ENCODE measurements around the gene WDR90. TPM values are rescaled to one million over a fixed set of nuclear protein-coding genes. Genes with fewer than 3 reads are reported as not detected.
A peak's percentile ranks its signal among the peaks of the same experiment; 100 is the strongest.

WDR90 gene
- total and polyA plus RNA-seq, 2 of the 13 experiments (the other 11 are each of a cell fraction or from before 2014, with no cell fraction given): 14.9 to 28.9 TPM

- TF ChIP-seq ZNF281 (CRISPR knock-in tag; IDR thresholded peaks at IDR 0.05; ENCODE audit: borderline replicate concordance) (peak; percentile 95), LRRFIP1 (CRISPR knock-in tag; conservative IDR thresholded peaks at IDR 0.05) (no peak), CCAR2 (optimal IDR thresholded peaks at IDR 0.05; ENCODE audit: low read depth, low read length) (no peak), CAMTA2 (CRISPR knock-in tag; IDR thresholded peaks at IDR 0.05; ENCODE audit: borderline replicate concordance) (no peak), TFAP4 (IDR thresholded peaks at IDR 0.05; ENCODE audit: borderline replicate concordance, low read depth) (peak; percentile 10; the same call in 1 of the 2 replicates), ZBTB38 (CRISPR knock-in tag; IDR thresholded peaks at IDR 0.05) (no peak), PHF20 (CRISPR knock-in tag; IDR thresholded peaks at IDR 0.05) (no peak), IKZF4 (CRISPR knock-in tag; IDR thresholded peaks at IDR 0.05; ENCODE audit: borderline replicate concordance, low read depth, not compliant biosample characterization) (peak; percentile 46), ZNF558 (CRISPR knock-in tag; IDR thresholded peaks at IDR 0.05; ENCODE audit: borderline replicate concordance) (no peak), ZNF556 (CRISPR knock-in tag; IDR thresholded peaks at IDR 0.05; ENCODE audit: borderline replicate concordance) (0 out of 2 replicates have a peak, but pooled peaks have one; percentile 21), HNRNPUL1 (IDR thresholded peaks at IDR 0.05; ENCODE audit: low read depth, low read length) (no peak), MYC (CRISPR knock-in tag; IDR thresholded peaks at IDR 0.05; ENCODE audit: borderline replicate concordance) (no peak), EZH2 (conservative IDR thresholded peaks at IDR 0.05; ENCODE audit: low read depth, low read length) (no peak), GATA4 (IDR thresholded peaks at IDR 0.05; ENCODE audit: borderline replicate concordance, low read depth) (no peak), BCLAF1 (IDR thresholded peaks at IDR 0.05) (no peak), TCF7L2 (IDR thresholded peaks at IDR 0.05; ENCODE audit: low read depth, low read length) (no peak), ZGPAT (CRISPR knock-in tag; IDR thresholded peaks at IDR 0.05) (0 out of 2 replicates have a peak, but pooled peaks have one; percentile 33), ZNF766 (CRISPR knock-in tag; IDR thresholded peaks at IDR 0.05; ENCODE audit: borderline replicate concordance) (no peak), RBM22 (optimal IDR thresholded peaks at IDR 0.05; ENCODE audit: low read length) (no peak)
Measured at GRCh38 chr16:716200-716568, 67.0 kb downstream of the WDR90 start (continued).
